H9 (cell line): Measurements from ENCODE around the gene MKRN1. TPM values are rescaled to one million over a fixed set of nuclear protein-coding genes. Genes with fewer than 3 reads are reported as not detected.

Source experiments
- DNase-seq: peaks from one replicate; pipeline ENCODE4 v3.0.0-alpha.2; 2017
- H2AFZ ChIP-seq: one replicate; pipeline ENCODE4 v1.6.1; 2013; ENCODE audit warnings: mild to moderate bottlenecking, low read length, control low read depth, moderate library complexity
- H2AK5ac ChIP-seq: 2 replicates; pipeline ENCODE4 v1.6.1; 2013; ENCODE audit warnings: low read length, control low read depth, mixed read lengths; ENCODE audit not compliant: insufficient read length
- H2BK120ac ChIP-seq: one replicate; pipeline ENCODE4 v1.6.1; 2013; ENCODE audit warnings: low read depth, mild to moderate bottlenecking, low read length, control low read depth, inconsistent platforms; ENCODE audit not compliant: poor library complexity, severe bottlenecking
- H2BK12ac ChIP-seq: 2 replicates; pipeline ENCODE4 v1.6.1; 2013; ENCODE audit warnings: low read length, control low read depth, mixed read lengths, low read depth; ENCODE audit not compliant: insufficient read length
- H2BK15ac ChIP-seq: 2 replicates; pipeline ENCODE4 v1.6.1; 2013; ENCODE audit warnings: low read depth, low read length, control low read depth
- H2BK20ac ChIP-seq: one replicate; pipeline ENCODE4 v1.6.1; 2013; ENCODE audit warnings: low read depth, mild to moderate bottlenecking, low read length, control low read depth, inconsistent platforms; ENCODE audit not compliant: poor library complexity, severe bottlenecking
- H2BK5ac ChIP-seq: 2 replicates; pipeline ENCODE4 v1.6.1; 2013; ENCODE audit warnings: low read length, control low read depth, mixed read lengths; ENCODE audit not compliant: insufficient read length
- H3K14ac ChIP-seq: 2 replicates; pipeline ENCODE4 v1.6.1; 2013; ENCODE audit warnings: low read length, control low read depth; ENCODE audit not compliant: insufficient read depth
- H3K18ac ChIP-seq: 2 replicates; pipeline ENCODE4 v1.6.1; 2013; ENCODE audit warnings: low read depth, mild to moderate bottlenecking, mixed read lengths, low read length, control low read depth; ENCODE audit not compliant: insufficient read length
- H3K23ac ChIP-seq: 2 replicates; pipeline ENCODE4 v1.6.1; 2013; ENCODE audit warnings: low read length, control low read depth, mixed read lengths, low read depth; ENCODE audit not compliant: insufficient read length
- H3K23me2 ChIP-seq: 2 replicates; pipeline ENCODE4 v1.6.1; 2013; ENCODE audit warnings: low read depth, mild to moderate bottlenecking, mixed read lengths, low read length, control low read depth; ENCODE audit not compliant: insufficient read length, poor library complexity, severe bottlenecking
- H3K27ac ChIP-seq: 2 replicates; pipeline ENCODE4 v1.5.1; 2013; ENCODE audit warnings: low read length, control low read depth, mixed read lengths, low read depth; ENCODE audit not compliant: insufficient read length
- H3K27me3 ChIP-seq: 2 replicates; pipeline ENCODE4 v1.6.1; 2013; ENCODE audit warnings: low read length, control low read depth, inconsistent platforms; ENCODE audit not compliant: insufficient read depth
- H3K4ac ChIP-seq: 2 replicates; pipeline ENCODE4 v1.6.1; 2013; ENCODE audit warnings: low read depth, mild to moderate bottlenecking, control low read depth, inconsistent platforms, low read length, moderate library complexity
- H3K4me1 ChIP-seq: 2 replicates; pipeline ENCODE4 v1.6.1; 2013; ENCODE audit warnings: low read length, control low read depth, inconsistent platforms; ENCODE audit not compliant: insufficient read depth
- H3K4me2 ChIP-seq: 2 replicates; pipeline ENCODE4 v1.6.1; 2013; ENCODE audit warnings: low read length, control low read depth, mixed read lengths; ENCODE audit not compliant: insufficient read length, insufficient read depth
- H3K56ac ChIP-seq: 2 replicates; pipeline ENCODE4 v1.6.1; 2013; ENCODE audit warnings: low read depth, mild to moderate bottlenecking, mixed read lengths, low read length, control low read depth; ENCODE audit not compliant: insufficient read length
- H3K79me1 ChIP-seq: 2 replicates; pipeline ENCODE4 v1.6.1; 2013; ENCODE audit warnings: low read depth, mild to moderate bottlenecking, moderate library complexity, low read length, control low read depth, inconsistent platforms; ENCODE audit not compliant: insufficient read depth, poor library complexity, severe bottlenecking
- H3K79me2 ChIP-seq: 2 replicates; pipeline ENCODE4 v1.6.1; 2013; ENCODE audit warnings: low read length, control low read depth, inconsistent platforms; ENCODE audit not compliant: insufficient read depth
- H3K9ac ChIP-seq: 2 replicates; pipeline ENCODE4 v1.6.1; 2013; ENCODE audit warnings: low read length, control low read depth, mixed read lengths; ENCODE audit not compliant: insufficient read length; ENCODE audit errors: extremely low read depth
- H3K9me3 ChIP-seq: one replicate; pipeline ENCODE4 v1.6.1; 2013; ENCODE audit warnings: low read depth, low read length, inconsistent platforms; ENCODE audit not compliant: control insufficient read depth
- H3T11ph ChIP-seq: one replicate; pipeline ENCODE4 v1.6.1; 2013; ENCODE audit warnings: mild to moderate bottlenecking, low read length, control low read depth, inconsistent platforms
- H4K20me1 ChIP-seq: one replicate; pipeline ENCODE4 v1.6.1; 2013; ENCODE audit not compliant: control insufficient read depth, insufficient read length, insufficient read depth
- H4K5ac ChIP-seq: 2 replicates; pipeline ENCODE4 v1.6.1; 2013; ENCODE audit warnings: low read depth, mild to moderate bottlenecking, mixed read lengths, low read length, control low read depth; ENCODE audit not compliant: insufficient read length
- H4K8ac ChIP-seq: replicated peaks from 2 replicates; pipeline ENCODE4 v1.6.1; 2013; ENCODE audit warnings: low read length, control low read depth, mixed read lengths, low read depth; ENCODE audit not compliant: insufficient read length
- H4K91ac ChIP-seq: 2 replicates; pipeline ENCODE4 v1.6.1; 2013; ENCODE audit warnings: low read depth, mild to moderate bottlenecking, moderate library complexity, mixed read lengths, low read length, control low read depth; ENCODE audit not compliant: insufficient read length
- H3K27ac Mint-ChIP-seq, 3 experiments: 2 replicates in 2 of 3; 3 replicates in 1 of 3; pipeline ENCODE4 v1.8.0; 2020 to 2021; ENCODE audit warnings: mixed read lengths in 3 of 3, mild to moderate bottlenecking in 1 of 3, moderate library complexity in 1 of 3
- H3K27me3 Mint-ChIP-seq: 2 replicates; pipeline ENCODE4 v1.8.0; 2021; ENCODE audit warnings: low read depth, mild to moderate bottlenecking, moderate library complexity, mixed read lengths
- H3K36me3 Mint-ChIP-seq, 3 experiments: 2 replicates in 2 of 3; 3 replicates in 1 of 3; pipeline ENCODE4 v1.8.0; 2020 to 2021; ENCODE audit warnings: low read depth in 3 of 3, mixed read lengths in 3 of 3; ENCODE audit not compliant: insufficient read depth in 1 of 3
- H3K4me1 Mint-ChIP-seq, 2 experiments: 2 replicates each; pipeline ENCODE4 v1.8.0; 2020; ENCODE audit warnings: mixed read lengths in 2 of 2
- H3K4me3 Mint-ChIP-seq, 2 experiments: 2 replicates in 1 of 2; 3 replicates in 1 of 2; pipeline ENCODE4 v1.8.0; 2020 to 2021; ENCODE audit warnings: mild to moderate bottlenecking in 2 of 2, mixed read lengths in 2 of 2, moderate library complexity in 1 of 2
- H3K9me3 Mint-ChIP-seq, 2 experiments: 2 replicates in 1 of 2; 3 replicates in 1 of 2; pipeline ENCODE4 v1.8.0; 2020; ENCODE audit warnings: mild to moderate bottlenecking in 2 of 2, mixed read lengths in 2 of 2, moderate library complexity in 1 of 2
- WGBS: extraction: QIAGEN DNeasy Blood & Tissue Kit; methylation state at CpG from one replicate; pipeline ENCODE4 v1.1.7; 2013; ENCODE audit warnings: missing lambda C conversion rate, low lambda C conversion rate, mixed read lengths; ENCODE audit not compliant: insufficient read length; ENCODE audit errors: extremely low coverage; 5-methylcytosine and 5-hydroxymethylcytosine counted together
- total RNA-seq: library from RNA; stranded (reverse); gene quantifications from 2 replicates; pipeline ENCODE4 v1.2.1, GENCODE V29; 2021
- TF ChIP-seq, protein P1 (sequence below): fragments of 200-600 bp; sonication (generic); conservative IDR thresholded peaks from 3 replicates; pipeline ENCODE4 v1.8.0; 2021; ENCODE audit warnings: antibody characterized with exemption, mild to moderate bottlenecking

Gene MKRN1
- total RNA-seq, 1 experiment from 2014 or later = 106 TPM

GRCh38 chr7:140448781-140449480, 30.4 kb downstream of the MKRN1 start:
- peak overlapping the region; percentile 93 for H3K27ac ChIP-seq
- peak overlapping the region; percentile 61 for H2BK5ac ChIP-seq
- TF ChIP-seq, protein P1, sequence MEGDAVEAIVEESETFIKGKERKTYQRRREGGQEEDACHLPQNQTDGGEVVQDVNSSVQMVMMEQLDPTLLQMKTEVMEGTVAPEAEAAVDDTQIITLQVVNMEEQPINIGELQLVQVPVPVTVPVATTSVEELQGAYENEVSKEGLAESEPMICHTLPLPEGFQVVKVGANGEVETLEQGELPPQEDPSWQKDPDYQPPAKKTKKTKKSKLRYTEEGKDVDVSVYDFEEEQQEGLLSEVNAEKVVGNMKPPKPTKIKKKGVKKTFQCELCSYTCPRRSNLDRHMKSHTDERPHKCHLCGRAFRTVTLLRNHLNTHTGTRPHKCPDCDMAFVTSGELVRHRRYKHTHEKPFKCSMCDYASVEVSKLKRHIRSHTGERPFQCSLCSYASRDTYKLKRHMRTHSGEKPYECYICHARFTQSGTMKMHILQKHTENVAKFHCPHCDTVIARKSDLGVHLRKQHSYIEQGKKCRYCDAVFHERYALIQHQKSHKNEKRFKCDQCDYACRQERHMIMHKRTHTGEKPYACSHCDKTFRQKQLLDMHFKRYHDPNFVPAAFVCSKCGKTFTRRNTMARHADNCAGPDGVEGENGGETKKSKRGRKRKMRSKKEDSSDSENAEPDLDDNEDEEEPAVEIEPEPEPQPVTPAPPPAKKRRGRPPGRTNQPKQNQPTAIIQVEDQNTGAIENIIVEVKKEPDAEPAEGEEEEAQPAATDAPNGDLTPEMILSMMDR = no peak
- no peak overlapping the region for H2BK20ac ChIP-seq
- peak overlapping the region in 1 of 2 experiments; percentile 41; a peak in 1 of 5 replicates for H3K4me3 Mint-ChIP-seq
- H3K36me3 Mint-ChIP-seq = peaks cover 17 to 27% (median 19%) of the 10 kb centered on the region in 3 experiments; a peak in 6 of 7 replicates
- H3K79me2 ChIP-seq = no peaks in the 10 kb centered on the region
- no peak overlapping the region for H3K14ac ChIP-seq
- no peak overlapping the region for H4K91ac ChIP-seq
- H3K4me2 ChIP-seq = peak overlapping the region; percentile 44
- peak overlapping the region; percentile 60 to 97 (median 95); a peak in 6 of 7 replicates for H3K27ac Mint-ChIP-seq
- no peak for DNase-seq
- no peak overlapping the region for H3K23ac ChIP-seq
- H4K8ac ChIP-seq = no peak overlapping the region
- no peaks in the 10 kb centered on the region for H3K79me1 ChIP-seq
- no peak overlapping the region for H2AFZ ChIP-seq
- no peaks in the 10 kb centered on the region for H3K23me2 ChIP-seq
- no peak overlapping the region for H4K5ac ChIP-seq
- H3K18ac ChIP-seq = no peak overlapping the region
- no peaks in the 10 kb centered on the region; a peak in 2 of 5 replicates for H3K9me3 Mint-ChIP-seq
- no peaks in the 10 kb centered on the region for H3K27me3 ChIP-seq
- H3K9me3 ChIP-seq = no peaks in the 10 kb centered on the region
- no peak overlapping the region for H3T11ph ChIP-seq
- H3K56ac ChIP-seq = no peak overlapping the region
- no CpG with 5 or more reads among the region's 4 CpGs for WGBS
- H4K20me1 ChIP-seq = no peaks in the 10 kb centered on the region
- H3K4me1 ChIP-seq = peaks cover 23% of the 10 kb centered on the region; the same call in 1 of the 2 replicates
- H3K4ac ChIP-seq = no peak overlapping the region
- H3K4me1 Mint-ChIP-seq = peaks cover 59 to 62% of the 10 kb centered on the region in 2 experiments
- no peak overlapping the region for H2BK15ac ChIP-seq
- H2BK120ac ChIP-seq = no peak overlapping the region
- no peak overlapping the region for H2BK12ac ChIP-seq
- H2AK5ac ChIP-seq = no peak overlapping the region
- no peaks in the 10 kb centered on the region; the same call in 1 of the 2 replicates for H3K27me3 Mint-ChIP-seq
- no peak overlapping the region for H3K9ac ChIP-seq
